NT2/D1 (cell line): ENCODE results near the gene UMODL1.

Experiments
- SUZ12 ChIP-seq: IDR thresholded peaks from 2 replicates; pipeline ENCODE4 v1.6.1; 2011; ENCODE audit not compliant: insufficient read length, insufficient read depth; ENCODE audit errors: extremely low read depth
- YY1 ChIP-seq: IDR thresholded peaks from 2 replicates; pipeline ENCODE4 v1.6.1; 2011; ENCODE audit not compliant: insufficient read length, insufficient read depth

GRCh38 chr21:42063191-42063570, 7.9 kb upstream of the UMODL1 start:
- no peak for TF ChIP-seq SUZ12
- no peak for TF ChIP-seq YY1
